Measurements from ENCODE around the gene FAM156A.
A peak's percentile ranks its signal among the peaks of the same experiment; 100 is the strongest.

Gene FAM156A

GRCh38 chrX:52977953-52978352 is 19.6 kb upstream of the FAM156A start:
- no peak for TF ChIP-seq TCF12 (IDR thresholded peaks at IDR 0.05; ENCODE audit: low read depth)
- no peak for TF ChIP-seq MAX (IDR thresholded peaks at IDR 0.05)
- no peak for TF ChIP-seq EGR1 (IDR thresholded peaks at IDR 0.05)
- no peak for TF ChIP-seq CEBPB (IDR thresholded peaks at IDR 0.05)
- no peak for TF ChIP-seq TAF1 (IDR thresholded peaks at IDR 0.05; ENCODE audit: low read depth)
- no peak for TF ChIP-seq RAD21 (IDR thresholded peaks at IDR 0.05; ENCODE audit: low read depth)
- TF ChIP-seq FOXM1 (IDR thresholded peaks at IDR 0.05; ENCODE audit: borderline replicate concordance, low read depth): no peak
- no peak for TF ChIP-seq REST (IDR thresholded peaks at IDR 0.05; ENCODE audit: low read depth)

GRCh38 chrX:52934704-52935469 is 23.4 kb downstream of the FAM156A start:
- no peak for TF ChIP-seq EGR1 (IDR thresholded peaks at IDR 0.05)
- TF ChIP-seq ZBTB7A (IDR thresholded peaks at IDR 0.05; ENCODE audit: low read depth): no peak
- TF ChIP-seq TEAD4 (IDR thresholded peaks at IDR 0.05): peak; percentile 12; the same call in 1 of the 2 replicates
- no peak for TF ChIP-seq YY1 (IDR thresholded peaks at IDR 0.05; ENCODE audit: low read depth)
- TF ChIP-seq USF1 (IDR thresholded peaks at IDR 0.05): no peak
- peak; percentile 27; the same call in 1 of the 2 replicates for TF ChIP-seq CEBPB (IDR thresholded peaks at IDR 0.05)
- no peak for TF ChIP-seq NFIC (IDR thresholded peaks at IDR 0.05)
- TF ChIP-seq TCF12 (IDR thresholded peaks at IDR 0.05; ENCODE audit: low read depth): peak; percentile 58; the same call in 1 of the 2 replicates
- peak; percentile 48; the same call in 1 of the 2 replicates for TF ChIP-seq CREB1 (IDR thresholded peaks at IDR 0.05; ENCODE audit: low read depth)
- no peak; the same call in 1 of the 2 replicates for TF ChIP-seq FOXM1 (IDR thresholded peaks at IDR 0.05; ENCODE audit: borderline replicate concordance, low read depth)
- TF ChIP-seq RAD21 (IDR thresholded peaks at IDR 0.05; ENCODE audit: low read depth): peak; percentile 84
- TF ChIP-seq EP300 (IDR thresholded peaks at IDR 0.05; ENCODE audit: borderline replicate concordance): peak; percentile 54; the same call in 1 of the 2 replicates
- peak; percentile 62; the same call in 1 of the 2 replicates for TF ChIP-seq MAX (IDR thresholded peaks at IDR 0.05)
- peak; percentile 58; the same call in 1 of the 2 replicates for TF ChIP-seq TAF1 (IDR thresholded peaks at IDR 0.05; ENCODE audit: low read depth)
- TF ChIP-seq REST (IDR thresholded peaks at IDR 0.05; ENCODE audit: low read depth): no peak

- TF ChIP-seq MAX (IDR thresholded peaks at IDR 0.05): peak; percentile 34; the same call in 1 of the 2 replicates
- no peak for TF ChIP-seq CREB1 (IDR thresholded peaks at IDR 0.05; ENCODE audit: low read depth)
- no peak for TF ChIP-seq USF1 (IDR thresholded peaks at IDR 0.05)
- no peak for TF ChIP-seq CEBPB (IDR thresholded peaks at IDR 0.05)
- no peak for TF ChIP-seq REST (IDR thresholded peaks at IDR 0.05; ENCODE audit: low read depth)
- no peak for TF ChIP-seq EP300 (IDR thresholded peaks at IDR 0.05; ENCODE audit: borderline replicate concordance)
- no peak for TF ChIP-seq TAF1 (IDR thresholded peaks at IDR 0.05; ENCODE audit: low read depth)
Measured at GRCh38 chrX:52933976-52934703, 24.2 kb downstream of the FAM156A start.

All from Ishikawa (cell line).